ENCODE data around the gene DGKD.

The DGKD gene

DNA sequence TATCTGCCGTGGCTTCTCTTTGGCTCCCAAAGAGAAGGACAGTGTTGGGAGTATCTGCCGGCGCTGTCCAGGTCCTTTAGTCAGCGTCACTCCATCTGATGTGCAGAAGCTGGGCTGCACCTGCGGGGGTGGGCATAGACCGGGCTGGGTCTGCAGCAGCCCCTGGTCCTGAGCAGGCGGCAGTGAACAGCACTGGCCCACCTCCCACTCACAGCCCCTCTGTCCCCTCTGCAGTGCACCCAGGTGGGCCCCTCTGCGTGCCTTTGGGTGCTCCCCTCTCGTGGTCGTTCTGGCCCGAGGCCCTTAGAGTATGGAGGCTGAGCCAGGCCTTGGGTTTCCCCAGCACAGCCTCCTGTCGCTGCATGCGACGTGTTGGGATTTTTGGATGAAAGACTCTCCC, 116.5 kb downstream of the DGKD start:
- Histone ChIP-seq H3K4me1 (ENCODE audit: low read length) (no peaks in the 10 kb centered on the region), H3K79me2 (ENCODE audit: low read length) (no peaks in the 10 kb centered on the region), H3K4me3 (ENCODE audit: low read length) (no peak overlapping the region), H3K27ac (ENCODE audit: low read length) (no peak overlapping the region), H3K9ac (ENCODE audit: low read length) (no peak overlapping the region), H4K20me1 (ENCODE audit: insufficient read depth, low read length) (no peaks in the 10 kb centered on the region), H2AFZ (ENCODE audit: low read length) (no peak overlapping the region), H3K9me3 (replicated peaks; ENCODE audit: insufficient read depth, low read length) (no peaks in the 10 kb centered on the region), H3K36me3 (replicated peaks; ENCODE audit: insufficient read depth, low read length) (no peaks in the 10 kb centered on the region), H3K27me3 (replicated peaks; ENCODE audit: insufficient read depth, low read length) (no peaks in the 10 kb centered on the region), H3K9me2 (replicated peaks; ENCODE audit: insufficient read depth, low read length) (no peaks in the 10 kb centered on the region), H3K4me2 (ENCODE audit: low read depth, low read length) (no peak overlapping the region), H3F3A (ENCODE audit: insufficient read depth, low read length) (no peaks in the 10 kb centered on the region)
- DNase-seq, result no peak
- TF ChIP-seq CTCF (IDR thresholded peaks at IDR 0.05; ENCODE audit: low read length) (no peak), EZH2phosphoT487 (IDR thresholded peaks at IDR 0.05; ENCODE audit: low read length) (no peak), EZH2 (optimal IDR thresholded peaks at IDR 0.05; ENCODE audit: low read depth, low read length) (no peak)

DNA sequence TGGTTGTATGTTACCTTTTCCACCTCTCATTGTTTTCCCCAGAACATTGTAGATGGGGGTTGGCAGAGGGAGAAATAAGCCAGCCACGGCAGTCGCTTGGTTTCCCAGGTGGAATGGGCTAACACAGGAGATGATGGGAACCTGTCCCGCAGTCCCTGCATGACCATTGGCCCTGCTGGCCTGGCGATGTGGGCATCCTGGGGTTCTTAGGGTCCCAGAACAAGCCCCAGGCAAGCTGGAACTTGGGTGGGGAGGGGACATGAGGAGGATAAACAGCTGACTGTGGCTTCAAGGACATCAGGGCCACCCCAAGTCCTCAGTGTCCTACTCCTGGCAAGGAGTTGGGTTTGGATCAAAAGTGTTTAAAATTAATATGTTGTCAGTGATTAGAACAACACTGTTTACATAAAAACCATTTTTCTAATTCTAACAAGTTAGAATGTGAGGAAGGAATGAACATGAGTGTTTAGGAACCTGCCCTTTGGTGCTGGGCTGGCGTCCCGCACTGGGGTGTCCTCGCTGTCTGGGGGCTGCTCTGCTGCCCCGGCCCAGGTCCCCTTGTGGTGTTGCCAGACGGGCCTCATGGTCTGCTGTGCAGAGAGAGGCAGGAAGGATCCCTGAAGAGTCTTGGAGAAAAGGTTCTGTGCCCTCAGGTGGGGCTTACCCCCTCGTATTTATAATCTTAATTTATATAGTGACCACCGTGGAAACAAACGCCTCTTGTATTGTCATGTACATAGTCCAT, 117.2 kb downstream of the DGKD start:
- no peaks in the 10 kb centered on the region for H3K9me3 ChIP-seq (replicated peaks; ENCODE audit: insufficient read depth, low read length)
- H3K4me1 ChIP-seq (ENCODE audit: low read length), result no peaks in the 10 kb centered on the region
- H3K79me2 ChIP-seq (ENCODE audit: low read length), result no peaks in the 10 kb centered on the region
- H4K20me1 ChIP-seq (ENCODE audit: insufficient read depth, low read length), result no peaks in the 10 kb centered on the region
- TF ChIP-seq CTCF (IDR thresholded peaks at IDR 0.05; ENCODE audit: low read length) (no peak), EZH2 (optimal IDR thresholded peaks at IDR 0.05; ENCODE audit: low read depth, low read length) (no peak), EZH2phosphoT487 (IDR thresholded peaks at IDR 0.05; ENCODE audit: low read length) (no peak)
- no peaks in the 10 kb centered on the region for H3K27me3 ChIP-seq (replicated peaks; ENCODE audit: insufficient read depth, low read length)
- no peak overlapping the region for H3K27ac ChIP-seq (ENCODE audit: low read length)
- no peaks in the 10 kb centered on the region for H3F3A ChIP-seq (ENCODE audit: insufficient read depth, low read length)
- H3K4me3 ChIP-seq (ENCODE audit: low read length), result no peak overlapping the region
- H3K36me3 ChIP-seq (replicated peaks; ENCODE audit: insufficient read depth, low read length), result no peaks in the 10 kb centered on the region
- no peak overlapping the region for H3K9ac ChIP-seq (ENCODE audit: low read length)
- H2AFZ ChIP-seq (ENCODE audit: low read length), result no peak overlapping the region
- H3K9me2 ChIP-seq (replicated peaks; ENCODE audit: insufficient read depth, low read length), result no peaks in the 10 kb centered on the region
- no peak for DNase-seq
- H3K4me2 ChIP-seq (ENCODE audit: low read depth, low read length), result no peak overlapping the region

- H3K9me3 ChIP-seq (replicated peaks; ENCODE audit: insufficient read depth, low read length), result no peaks in the 10 kb centered on the region
- H3K36me3 ChIP-seq (replicated peaks; ENCODE audit: insufficient read depth, low read length), result no peaks in the 10 kb centered on the region
- no peaks in the 10 kb centered on the region for H3K4me1 ChIP-seq (ENCODE audit: low read length)
- no peak overlapping the region for H3K9ac ChIP-seq (ENCODE audit: low read length)
- no peak overlapping the region for H2AFZ ChIP-seq (ENCODE audit: low read length)
- H3F3A ChIP-seq (ENCODE audit: insufficient read depth, low read length), result no peaks in the 10 kb centered on the region
- H4K20me1 ChIP-seq (ENCODE audit: insufficient read depth, low read length), result no peaks in the 10 kb centered on the region
- no peak for DNase-seq
- no peaks in the 10 kb centered on the region for H3K79me2 ChIP-seq (ENCODE audit: low read length)
- H3K27me3 ChIP-seq (replicated peaks; ENCODE audit: insufficient read depth, low read length), result no peaks in the 10 kb centered on the region
- no peak overlapping the region for H3K4me3 ChIP-seq (ENCODE audit: low read length)
- TF ChIP-seq EZH2phosphoT487 (IDR thresholded peaks at IDR 0.05; ENCODE audit: low read length), result no peak
- no peak for TF ChIP-seq CTCF (IDR thresholded peaks at IDR 0.05; ENCODE audit: low read length)
- no peak for TF ChIP-seq EZH2 (optimal IDR thresholded peaks at IDR 0.05; ENCODE audit: low read depth, low read length)
- H3K9me2 ChIP-seq (replicated peaks; ENCODE audit: insufficient read depth, low read length), result no peaks in the 10 kb centered on the region
- H3K4me2 ChIP-seq (ENCODE audit: low read depth, low read length), result no peak overlapping the region
- H3K27ac ChIP-seq (ENCODE audit: low read length), result no peak overlapping the region
Observed at GRCh38 chr2:233473386-233473791, 119.1 kb downstream of the DGKD start.

Data from MM.1S (cell line).